ENCODE results near the gene KNDC1.

KNDC1 gene

DNA sequence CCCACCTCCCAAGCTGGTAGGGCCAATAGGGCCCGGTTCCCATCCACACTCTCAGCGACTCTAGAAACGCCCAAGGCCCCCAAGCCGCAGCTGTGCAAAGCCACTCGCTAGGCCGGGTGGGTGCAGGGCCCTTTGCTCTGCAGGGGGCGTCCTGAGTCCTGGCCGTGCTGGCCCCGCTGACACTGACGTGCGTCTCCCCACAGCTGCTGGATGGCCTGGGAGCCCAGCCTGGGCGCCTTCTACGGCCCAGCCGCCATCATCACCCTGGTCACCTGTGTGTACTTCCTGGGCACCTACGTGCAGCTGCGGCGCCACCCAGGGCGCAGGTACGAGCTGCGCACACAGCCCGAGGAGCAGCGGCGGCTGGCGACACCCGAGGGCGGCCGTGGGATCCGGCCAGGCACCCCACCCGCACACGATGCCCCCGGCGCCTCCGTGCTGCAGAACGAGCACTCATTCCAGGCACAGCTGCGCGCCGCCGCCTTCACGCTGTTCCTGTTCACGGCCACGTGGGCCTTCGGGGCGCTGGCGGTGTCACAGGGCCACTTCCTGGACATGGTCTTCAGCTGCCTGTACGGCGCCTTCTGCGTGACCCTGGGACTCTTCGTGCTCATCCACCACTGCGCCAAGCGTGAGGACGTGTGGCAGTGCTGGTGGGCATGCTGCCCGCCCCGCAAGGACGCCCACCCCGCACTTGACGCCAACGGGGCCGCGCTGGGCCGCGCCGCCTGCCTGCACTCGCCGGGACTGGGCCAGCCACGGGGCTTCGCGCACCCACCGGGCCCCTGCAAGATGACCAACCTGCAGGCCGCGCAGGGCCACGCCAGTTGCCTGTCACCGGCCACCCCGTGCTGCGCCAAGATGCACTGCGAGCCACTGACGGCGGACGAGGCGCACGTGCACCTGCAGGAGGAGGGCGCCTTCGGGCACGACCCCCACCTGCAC, 31.6 kb upstream of the KNDC1 start:
- DNase-seq (ENCODE audit: low read depth): no peak
- H3K4me3 ChIP-seq (ENCODE audit: low read depth, low read length): no peak overlapping the region
- TF ChIP-seq MYC (IDR thresholded peaks at IDR 0.05; ENCODE audit: low read depth, low read length) (no peak), POLR2A (IDR thresholded peaks at IDR 0.05; ENCODE audit: extremely low read depth, insufficient read length) (no peak)
- TF ChIP-seq, protein P1, sequence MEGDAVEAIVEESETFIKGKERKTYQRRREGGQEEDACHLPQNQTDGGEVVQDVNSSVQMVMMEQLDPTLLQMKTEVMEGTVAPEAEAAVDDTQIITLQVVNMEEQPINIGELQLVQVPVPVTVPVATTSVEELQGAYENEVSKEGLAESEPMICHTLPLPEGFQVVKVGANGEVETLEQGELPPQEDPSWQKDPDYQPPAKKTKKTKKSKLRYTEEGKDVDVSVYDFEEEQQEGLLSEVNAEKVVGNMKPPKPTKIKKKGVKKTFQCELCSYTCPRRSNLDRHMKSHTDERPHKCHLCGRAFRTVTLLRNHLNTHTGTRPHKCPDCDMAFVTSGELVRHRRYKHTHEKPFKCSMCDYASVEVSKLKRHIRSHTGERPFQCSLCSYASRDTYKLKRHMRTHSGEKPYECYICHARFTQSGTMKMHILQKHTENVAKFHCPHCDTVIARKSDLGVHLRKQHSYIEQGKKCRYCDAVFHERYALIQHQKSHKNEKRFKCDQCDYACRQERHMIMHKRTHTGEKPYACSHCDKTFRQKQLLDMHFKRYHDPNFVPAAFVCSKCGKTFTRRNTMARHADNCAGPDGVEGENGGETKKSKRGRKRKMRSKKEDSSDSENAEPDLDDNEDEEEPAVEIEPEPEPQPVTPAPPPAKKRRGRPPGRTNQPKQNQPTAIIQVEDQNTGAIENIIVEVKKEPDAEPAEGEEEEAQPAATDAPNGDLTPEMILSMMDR (IDR thresholded peaks at IDR 0.05; ENCODE audit: low read depth, low read length): no peak
- TF ChIP-seq, protein P2, sequence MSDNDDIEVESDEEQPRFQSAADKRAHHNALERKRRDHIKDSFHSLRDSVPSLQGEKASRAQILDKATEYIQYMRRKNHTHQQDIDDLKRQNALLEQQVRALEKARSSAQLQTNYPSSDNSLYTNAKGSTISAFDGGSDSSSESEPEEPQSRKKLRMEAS (IDR thresholded peaks at IDR 0.05; ENCODE audit: low read depth, low read length): no peak

DNA sequence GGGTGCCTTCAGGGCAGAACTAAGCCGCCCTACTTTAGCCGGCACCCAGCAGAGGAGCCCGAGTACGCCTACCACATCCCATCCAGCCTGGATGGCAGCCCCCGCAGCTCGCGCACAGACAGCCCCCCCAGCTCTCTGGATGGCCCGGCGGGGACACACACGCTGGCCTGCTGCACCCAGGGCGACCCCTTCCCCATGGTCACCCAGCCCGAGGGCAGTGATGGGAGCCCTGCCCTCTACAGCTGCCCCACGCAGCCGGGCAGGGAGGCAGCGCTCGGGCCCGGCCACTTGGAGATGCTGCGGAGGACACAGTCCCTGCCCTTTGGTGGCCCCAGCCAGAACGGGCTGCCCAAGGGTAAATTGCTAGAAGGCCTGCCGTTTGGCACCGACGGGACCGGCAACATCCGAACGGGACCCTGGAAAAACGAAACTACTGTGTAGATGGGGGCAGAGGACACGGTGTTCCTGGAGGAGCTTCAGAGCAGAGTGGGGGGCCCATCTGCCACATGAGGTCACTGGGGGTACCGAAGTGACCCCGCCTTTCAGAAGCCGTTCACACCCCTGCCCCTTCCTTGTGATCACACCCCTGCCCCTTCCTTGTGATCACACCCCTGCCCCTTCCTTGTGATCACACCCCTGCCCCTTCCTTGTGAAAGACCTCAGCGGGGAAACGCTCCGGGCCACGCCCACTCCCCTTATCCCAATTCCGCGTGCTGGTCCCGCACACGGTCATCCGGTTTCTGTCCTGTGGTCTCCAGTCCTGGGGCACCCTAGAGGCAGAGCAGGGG, 30.8 kb upstream of the KNDC1 start:
- DNase-seq (ENCODE audit: low read depth): no peak
- no peak overlapping the region for H3K4me3 ChIP-seq (ENCODE audit: low read depth, low read length)
- TF ChIP-seq, protein P1 (IDR thresholded peaks at IDR 0.05; ENCODE audit: low read depth, low read length): no peak
- no peak for TF ChIP-seq POLR2A (IDR thresholded peaks at IDR 0.05; ENCODE audit: extremely low read depth, insufficient read length)
- TF ChIP-seq, protein P2 (IDR thresholded peaks at IDR 0.05; ENCODE audit: low read depth, low read length): no peak
- no peak for TF ChIP-seq MYC (IDR thresholded peaks at IDR 0.05; ENCODE audit: low read depth, low read length)

DNA sequence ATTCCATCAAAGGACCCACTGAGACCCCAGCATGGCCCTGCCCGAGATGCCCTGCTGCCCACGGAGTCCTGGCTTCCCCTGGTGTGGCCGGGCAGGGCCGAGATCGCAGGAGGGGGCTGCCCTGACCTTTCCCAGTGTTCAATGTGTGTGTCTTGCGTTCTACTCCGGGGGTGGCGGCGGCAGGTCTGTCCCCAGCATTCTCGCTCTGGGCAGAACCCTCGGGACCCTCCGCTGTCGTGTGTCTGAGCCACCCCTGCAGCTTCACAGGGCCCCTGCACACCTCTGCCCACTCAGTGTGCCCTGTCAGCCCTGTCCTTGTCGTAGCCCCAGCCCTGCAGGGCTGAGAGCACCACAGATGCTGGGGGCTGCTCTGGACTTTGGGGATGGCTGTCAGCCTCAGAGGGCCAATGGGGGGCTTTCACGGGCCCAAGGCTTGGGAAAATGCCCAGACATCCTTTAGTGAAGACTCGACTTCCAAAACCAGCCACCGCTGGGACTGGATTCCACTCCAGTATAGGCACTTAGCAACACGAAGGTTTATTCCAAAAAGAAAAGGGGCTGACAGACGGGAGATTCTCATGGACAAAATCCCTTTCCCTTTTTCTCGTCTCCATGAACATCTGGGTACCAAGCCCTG, 30.0 kb upstream of the KNDC1 start:
- TF ChIP-seq, protein P2 (IDR thresholded peaks at IDR 0.05; ENCODE audit: low read depth, low read length): no peak
- TF ChIP-seq, protein P1 (IDR thresholded peaks at IDR 0.05; ENCODE audit: low read depth, low read length): no peak
- TF ChIP-seq MYC (IDR thresholded peaks at IDR 0.05; ENCODE audit: low read depth, low read length): no peak
- no peak for TF ChIP-seq POLR2A (IDR thresholded peaks at IDR 0.05; ENCODE audit: extremely low read depth, insufficient read length)
- DNase-seq (ENCODE audit: low read depth): no peak

DNA sequence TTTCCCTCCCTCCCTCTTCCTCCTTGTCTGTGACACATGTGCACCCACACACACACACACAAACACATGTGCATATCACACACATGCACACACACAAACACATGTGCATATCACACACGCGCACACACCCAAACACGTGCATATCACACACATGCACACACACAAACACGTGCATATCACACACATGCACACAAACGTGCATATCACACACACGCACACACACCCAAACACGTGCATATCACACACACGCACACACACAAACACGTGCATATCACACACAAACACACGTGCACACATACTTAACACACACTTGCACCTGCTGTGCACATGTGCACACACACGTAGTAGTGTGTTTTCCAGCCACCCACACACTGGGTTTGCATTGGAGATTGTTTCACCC, 29.4 kb upstream of the KNDC1 start:
- no peak overlapping the region for H3K4me3 ChIP-seq (ENCODE audit: low read depth, low read length)
- DNase-seq (ENCODE audit: low read depth): no peak
- TF ChIP-seq MYC (IDR thresholded peaks at IDR 0.05; ENCODE audit: low read depth, low read length): no peak
- no peak for TF ChIP-seq POLR2A (IDR thresholded peaks at IDR 0.05; ENCODE audit: extremely low read depth, insufficient read length)
- TF ChIP-seq, protein P2 (IDR thresholded peaks at IDR 0.05; ENCODE audit: low read depth, low read length): 0 out of 2 replicates have a peak, but pooled peaks have one; percentile 35

More for the DNA sequence above, 30.0 kb upstream of the KNDC1 start:
- no peak overlapping the region for H3K4me3 ChIP-seq (ENCODE audit: low read depth, low read length)

DNA sequence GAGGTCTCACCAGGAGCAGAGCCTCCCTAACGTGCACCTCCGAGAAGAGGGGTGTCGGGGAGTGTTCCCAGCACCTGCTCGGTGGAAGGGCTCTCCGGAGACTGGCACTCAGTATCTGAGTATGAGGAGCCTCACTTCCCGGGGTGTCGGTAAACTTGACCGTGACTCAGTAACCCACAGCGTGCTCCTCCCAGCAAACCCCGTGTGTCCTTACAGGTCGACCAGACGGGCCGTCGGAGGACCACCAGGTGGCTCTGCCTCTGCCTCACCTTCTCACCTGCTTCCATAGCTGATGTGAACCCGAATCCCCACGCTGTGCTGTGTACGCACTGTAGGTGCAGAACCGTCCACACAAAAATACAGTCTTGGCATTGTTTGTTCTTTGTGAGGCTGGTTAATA, 29.0 kb upstream of the KNDC1 start:
- no peak overlapping the region for H3K4me3 ChIP-seq (ENCODE audit: low read depth, low read length)
- no peak for DNase-seq (ENCODE audit: low read depth)
- TF ChIP-seq, protein P1 (IDR thresholded peaks at IDR 0.05; ENCODE audit: low read depth, low read length): no peak
- no peak for TF ChIP-seq MYC (IDR thresholded peaks at IDR 0.05; ENCODE audit: low read depth, low read length)
- TF ChIP-seq POLR2A (IDR thresholded peaks at IDR 0.05; ENCODE audit: extremely low read depth, insufficient read length): no peak
- TF ChIP-seq, protein P2 (IDR thresholded peaks at IDR 0.05; ENCODE audit: low read depth, low read length): no peak

Measured in NB4 (cell line).